Thyroid gland (tissue), 4 donors: Measurements from ENCODE around the gene RASA1.

Experiments
- POLR2A ChIP-seq, 2 donors: fragments of 450-650 bp; IDR thresholded peaks; one replicate each; pipeline ENCODE4 v1.6.1; 2017; ENCODE audit warnings: antibody characterized with exemption in 2 of 2, mild to moderate bottlenecking in 2 of 2, moderate library complexity in 1 of 2
- TF ChIP-seq, protein P1 (sequence below), 6 experiments: fragments of 200-600 bp in 3 of 6; fragments of 450-650 bp in 3 of 6; sonication (generic) in 3 of 6; IDR thresholded peaks; one replicate each; pipeline ENCODE4 v1.5.1; 2016 to 2019; ENCODE audit warnings: antibody characterized with exemption in 6 of 6, mild to moderate bottlenecking in 2 of 6, inconsistent platforms in 1 of 6, moderate library complexity in 1 of 6

DNA sequence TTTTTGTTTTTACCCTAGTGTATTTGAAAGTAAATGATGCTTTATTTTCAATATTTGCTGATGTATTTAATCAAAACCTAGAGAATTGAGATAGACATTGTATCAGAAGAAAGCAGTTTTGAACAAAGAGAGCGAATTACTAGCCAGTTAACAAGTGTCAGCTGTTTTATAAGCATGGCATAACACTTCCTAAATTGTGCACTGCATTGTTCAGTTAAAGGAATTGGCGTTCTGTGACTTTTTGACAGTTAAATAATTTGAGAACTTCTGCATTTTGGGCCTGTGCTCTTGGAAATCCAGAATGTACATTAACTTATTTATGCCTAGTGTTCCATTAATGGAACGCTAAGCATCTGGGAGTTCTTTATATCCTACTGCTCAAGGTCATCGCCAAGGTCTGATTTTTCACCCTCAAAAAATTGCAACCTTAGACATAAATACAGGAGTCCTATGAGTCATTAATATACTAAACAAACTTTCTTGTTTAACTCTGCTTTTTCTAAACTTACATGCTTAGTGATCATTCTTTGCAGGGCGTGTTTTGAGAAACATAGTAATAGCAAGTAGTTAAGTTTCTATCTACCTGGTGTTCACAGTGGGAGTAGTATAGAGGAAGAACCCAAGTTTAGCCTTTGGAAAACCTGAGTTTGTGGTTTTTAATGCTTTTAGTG is 31.1 kb downstream of the RASA1 start:
- TF ChIP-seq, protein P1, sequence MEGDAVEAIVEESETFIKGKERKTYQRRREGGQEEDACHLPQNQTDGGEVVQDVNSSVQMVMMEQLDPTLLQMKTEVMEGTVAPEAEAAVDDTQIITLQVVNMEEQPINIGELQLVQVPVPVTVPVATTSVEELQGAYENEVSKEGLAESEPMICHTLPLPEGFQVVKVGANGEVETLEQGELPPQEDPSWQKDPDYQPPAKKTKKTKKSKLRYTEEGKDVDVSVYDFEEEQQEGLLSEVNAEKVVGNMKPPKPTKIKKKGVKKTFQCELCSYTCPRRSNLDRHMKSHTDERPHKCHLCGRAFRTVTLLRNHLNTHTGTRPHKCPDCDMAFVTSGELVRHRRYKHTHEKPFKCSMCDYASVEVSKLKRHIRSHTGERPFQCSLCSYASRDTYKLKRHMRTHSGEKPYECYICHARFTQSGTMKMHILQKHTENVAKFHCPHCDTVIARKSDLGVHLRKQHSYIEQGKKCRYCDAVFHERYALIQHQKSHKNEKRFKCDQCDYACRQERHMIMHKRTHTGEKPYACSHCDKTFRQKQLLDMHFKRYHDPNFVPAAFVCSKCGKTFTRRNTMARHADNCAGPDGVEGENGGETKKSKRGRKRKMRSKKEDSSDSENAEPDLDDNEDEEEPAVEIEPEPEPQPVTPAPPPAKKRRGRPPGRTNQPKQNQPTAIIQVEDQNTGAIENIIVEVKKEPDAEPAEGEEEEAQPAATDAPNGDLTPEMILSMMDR (IDR thresholded peaks at IDR 0.05) = no peak
- no peak for TF ChIP-seq POLR2A (IDR thresholded peaks at IDR 0.05)
